Measurements from ENCODE around the gene MAGEB2. TPM values are rescaled to one million over a fixed set of nuclear protein-coding genes. Genes with fewer than 3 reads are reported as not detected.

The MAGEB2 gene
- total RNA-seq, 1 donor from 2014 or later, result not detected

Other genes with a start within 250 kb of the MAGEB2 start
- gene MAGEB3, start 15.1 kb downstream of the MAGEB2 start, total RNA-seq, result not detected
- not detected for gene MAGEB4, start 26.4 kb downstream of the MAGEB2 start, total RNA-seq
- gene MAGEB1, start 31.6 kb downstream of the MAGEB2 start, total RNA-seq, result not detected
- not detected for gene NR0B1, start 93.8 kb downstream of the MAGEB2 start, total RNA-seq